ENCODE measurements around the gene VDAC2.

The VDAC2 gene

GRCh38 chr10:75247797-75248196, 37.2 kb downstream of the VDAC2 start:
- no peak for DNase-seq (ENCODE audit: low read depth in 2 of 3, low spot score in 1 of 3)

- DNase-seq (ENCODE audit: low read depth in 2 of 3, low spot score in 1 of 3): no peak
These were observed 40.3 kb downstream of the VDAC2 start for GRCh38 chr10:75250934-75251333.

- DNase-seq (ENCODE audit: low read depth in 2 of 3, low spot score in 1 of 3): no peak
These were observed 43.0 kb downstream of the VDAC2 start for GRCh38 chr10:75253281-75254220.

- no peak for DNase-seq (ENCODE audit: low read depth in 2 of 3, low spot score in 1 of 3)
These were observed 44.1 kb downstream of the VDAC2 start for GRCh38 chr10:75254739-75255138.

GRCh38 chr10:75260990-75261389, 50.4 kb downstream of the VDAC2 start:
- no peak for DNase-seq (ENCODE audit: low read depth in 2 of 3, low spot score in 1 of 3)

- no peak for DNase-seq (ENCODE audit: low read depth in 2 of 3, low spot score in 1 of 3)
These were observed 51.5 kb downstream of the VDAC2 start for GRCh38 chr10:75261813-75262705.

GRCh38 chr10:75263806-75264205, 53.2 kb downstream of the VDAC2 start:
- no peak for DNase-seq (ENCODE audit: low read depth in 2 of 3, low spot score in 1 of 3)

- DNase-seq (ENCODE audit: low read depth in 2 of 3, low spot score in 1 of 3): no peak
These were observed 55.3 kb downstream of the VDAC2 start for GRCh38 chr10:75265856-75266255.

- DNase-seq (ENCODE audit: low read depth in 2 of 3, low spot score in 1 of 3): no peak
These were observed 56.3 kb downstream of the VDAC2 start for GRCh38 chr10:75266945-75267344.

GRCh38 chr10:75269605-75270004, 59.0 kb downstream of the VDAC2 start:
- DNase-seq (ENCODE audit: low read depth in 2 of 3, low spot score in 1 of 3): no peak

GRCh38 chr10:75272094-75272493, 61.5 kb downstream of the VDAC2 start:
- DNase-seq (ENCODE audit: low read depth in 2 of 3, low spot score in 1 of 3): no peak

GRCh38 chr10:75272896-75273295, 62.3 kb downstream of the VDAC2 start:
- no peak for DNase-seq (ENCODE audit: low read depth in 2 of 3, low spot score in 1 of 3)

- DNase-seq (ENCODE audit: low read depth in 2 of 3, low spot score in 1 of 3): no peak
These were observed 65.7 kb downstream of the VDAC2 start for GRCh38 chr10:75276069-75276872.

GRCh38 chr10:75280236-75280635, 69.6 kb downstream of the VDAC2 start:
- DNase-seq (ENCODE audit: low read depth in 2 of 3, low spot score in 1 of 3): no peak

All from stimulated activated CD4-positive, alpha-beta T cell treated with anti-CD3 and anti-CD28 coated beads, Interleukin-12 subunit alpha, Interleukin-12 subunit beta, amount 100 ng/mL, for 48 hours (primary cell).